HCT116 (cell line): Measurements from ENCODE around the gene RHEX. TPM values are rescaled to one million over a fixed set of nuclear protein-coding genes. Genes with fewer than 3 reads are reported as not detected.

ENCODE experiments used
- ATAC-seq: fragments of 200-7000 bp; cut with Tn5 transposase; 2 replicates; pipeline ENCODE4 v1.9.1; 2020; ENCODE audit warnings: mild to moderate bottlenecking, moderate library complexity
- BruUV-seq: library from RNA; stranded (reverse); fragments of 400-500 nt; replicated peaks from 2 replicates; lab custom pipeline; 2021; lab: Mats Ljungman, UMichigan
- CTCF ChIA-PET: fragments of 300-600 bp; sonication (Branson Sonifier 250); formaldehyde crosslinking; loops from one replicate; lab custom pipeline; 2021; ENCODE audit warnings: antibody characterized with exemption; lab: Charles Lee
- POLR2A ChIA-PET: fragments of 300-600, 350-600 bp; sonication (Branson Sonifier 250); formaldehyde crosslinking; loops from one replicate; lab custom pipeline; 2021; ENCODE audit warnings: antibody characterized with exemption; lab: Charles Lee
- RAD21 ChIA-PET, 2 experiments: fragments of 300-600 bp; sonication (Branson Sonifier 250); formaldehyde crosslinking; loops; one replicate each; lab custom pipeline; 2023; ENCODE audit warnings: low total read pairs in 2 of 2; ENCODE audit not compliant: uncharacterized antibody in 2 of 2, unreplicated experiment in 2 of 2, low non-redundant PET in 1 of 2; lab: Charles Lee
- DNase-seq: peaks from one replicate; pipeline ENCODE4 v3.0.0-alpha.2; 2010; ENCODE audit warnings: low read depth, low spot score
- H2AFZ ChIP-seq: fragments of 200-600 bp; shearing (Covaris generic), sonication (generic); 2 replicates; pipeline ENCODE4 v1.6.1; 2017; ENCODE audit warnings: low read depth, mixed run types, mixed read lengths, antibody characterized with exemption, low read length; ENCODE audit not compliant: poor library complexity, severe bottlenecking
- H3K27ac ChIP-seq: 2 replicates; pipeline ENCODE4 v1.5.1; 2012; ENCODE audit warnings: low read depth, low read length
- H3K27me3 ChIP-seq: fragments of 200-600 bp; sonication (generic); 2 replicates; pipeline ENCODE4 v1.6.1; 2016; ENCODE audit warnings: mixed run types, low read length, mixed read lengths; ENCODE audit not compliant: insufficient read depth
- H3K36me3 ChIP-seq, 2 experiments: fragments of 200-500 bp in 1 of 2; fragments of 200-600 bp in 1 of 2; sonication (Bioruptor generic) in 1 of 2; sonication (generic) in 1 of 2; 2 replicates each; pipeline versions ENCODE4 v1.5.1 to v1.6.1; 2014 to 2016; ENCODE audit warnings: low read length in 2 of 2, inconsistent platforms in 1 of 2, mixed read lengths in 1 of 2, mixed run types in 1 of 2; ENCODE audit not compliant: insufficient read depth in 2 of 2, control insufficient read depth in 1 of 2
- H3K4me1 ChIP-seq, 2 experiments: fragments of 200-600 bp in 1 of 2; sonication (generic) in 1 of 2; 2 replicates each; pipeline versions ENCODE4 v1.5.1 to v1.6.1; 2012 to 2017; ENCODE audit warnings: low read length in 2 of 2, inconsistent platforms in 1 of 2, mild to moderate bottlenecking in 1 of 2, mixed read lengths in 1 of 2, mixed run types in 1 of 2, moderate library complexity in 1 of 2; ENCODE audit not compliant: insufficient read depth in 2 of 2, control insufficient read depth in 1 of 2
- H3K4me2 ChIP-seq: fragments of 200-600 bp; sonication (generic); 2 replicates; pipeline ENCODE4 v1.6.1; 2017; ENCODE audit warnings: mixed run types, low read length, mixed read lengths
- H3K4me3 ChIP-seq, 2 experiments: fragments of 200-600 bp in 1 of 2; sonication (generic) in 1 of 2; replicated peaks in 1 of 2; 2 replicates each; pipeline ENCODE4 v1.5.1; 2011 to 2016; ENCODE audit warnings: low read length in 2 of 2, control low read depth in 1 of 2, low read depth in 1 of 2, mild to moderate bottlenecking in 1 of 2, mixed read lengths in 1 of 2, mixed run types in 1 of 2
- H3K79me2 ChIP-seq: fragments of 200-600 bp; sonication (generic); 2 replicates; pipeline ENCODE4 v1.6.1; 2017; ENCODE audit warnings: mild to moderate bottlenecking, mixed run types, low read length, moderate library complexity, mixed read lengths; ENCODE audit not compliant: insufficient read depth
- H3K9ac ChIP-seq: fragments of 200-600 bp; sonication (generic); 2 replicates; pipeline ENCODE4 v1.6.1; 2016; ENCODE audit warnings: low read length, mixed read lengths
- H3K9me2 ChIP-seq: fragments of 200-600 bp; sonication (generic), shearing (Covaris generic); 2 replicates; pipeline ENCODE4 v1.6.1; 2017; ENCODE audit warnings: mixed run types, mild to moderate bottlenecking, moderate library complexity; ENCODE audit not compliant: insufficient read depth
- H3K9me3 ChIP-seq, 2 experiments: fragments of 200-500 bp in 1 of 2; fragments of 200-600 bp in 1 of 2; sonication (Bioruptor generic) in 1 of 2; sonication (generic) in 1 of 2; 2 replicates each; pipeline ENCODE4 v1.6.1; 2014 to 2017; ENCODE audit warnings: low read length in 2 of 2, mixed read lengths in 2 of 2, inconsistent platforms in 1 of 2, low read depth in 1 of 2, mild to moderate bottlenecking in 1 of 2, mixed run types in 1 of 2, moderate library complexity in 1 of 2; ENCODE audit not compliant: control insufficient read depth in 1 of 2, insufficient read depth in 1 of 2
- H4K20me1 ChIP-seq: fragments of 200-600 bp; sonication (generic), shearing (Covaris generic); 2 replicates; pipeline ENCODE4 v1.6.1; 2017; ENCODE audit warnings: mixed run types, mild to moderate bottlenecking, moderate library complexity; ENCODE audit not compliant: insufficient read depth
- CEBPB ChIP-seq: IDR thresholded peaks from 2 replicates; pipeline ENCODE4 v1.6.1; 2012; ENCODE audit warnings: low read depth
- CTCF ChIP-seq, 3 experiments: fragments of 200-600 bp in 1 of 3; sonication (generic) in 1 of 3; IDR thresholded peaks in 2 of 3; conservative IDR thresholded peaks in 1 of 3; 2 replicates each; pipeline ENCODE4 v1.5.1; 2012 to 2017; ENCODE audit warnings: low read depth in 2 of 3, low read length in 2 of 3, antibody characterized with exemption in 1 of 3, borderline replicate concordance in 1 of 3, control low read depth in 1 of 3, mild to moderate bottlenecking in 1 of 3, mixed read lengths in 1 of 3, mixed run types in 1 of 3, moderate library complexity in 1 of 3; ENCODE audit not compliant: insufficient read depth in 1 of 3
- EGR1 ChIP-seq: IDR thresholded peaks from 2 replicates; pipeline ENCODE4 v1.6.1; 2012; ENCODE audit warnings: low read depth
- EZH2 ChIP-seq: fragments of 200-600 bp; sonication (generic); IDR thresholded peaks from 2 replicates; pipeline ENCODE4 v1.6.1; 2017; ENCODE audit warnings: antibody characterized with exemption, mixed run types
- MAX ChIP-seq: IDR thresholded peaks from 2 replicates; pipeline ENCODE4 v1.6.1; 2012
- intact Hi-C: fragments of 100-400 bp; cut with micrococcal nuclease; formaldehyde crosslinking; loops from 2 replicates; pipeline ENCODE4 v1.10.0; 2022
- total RNA-seq: library from RNA; stranded (reverse); gene quantifications from one replicate; pipeline ENCODE4 v1.2.1, GENCODE V29; 2021; ENCODE audit not compliant: unreplicated experiment

Gene RHEX
- total RNA-seq, 1 experiment from 2014 or later = not detected

GRCh38 chr1:206094024-206094423 is 41.1 kb downstream of the RHEX start:
- no peaks in the 10 kb centered on the region for H3K27me3 ChIP-seq

More at GRCh38 chr1:206094024-206094423, 41.1 kb downstream of the RHEX start:
- Histone ChIP-seq H3K36me3 (no peaks in the 10 kb centered on the region), H4K20me1 (no peaks in the 10 kb centered on the region), H3K4me3 (no peak overlapping the region), H3K4me1 (no peaks in the 10 kb centered on the region), H3K9me3 (no peaks in the 10 kb centered on the region), H3K79me2 (no peaks in the 10 kb centered on the region), H3K4me2 (no peak overlapping the region), H3K27ac (no peak overlapping the region), H2AFZ (no peak overlapping the region), H3K9me2 (no peaks in the 10 kb centered on the region), H3K9ac (no peak overlapping the region)
- CTCF ChIA-PET = interaction anchor here (1.2 kb wide), 1 partner anchor 12 kb away, joined by 7 read pairs; no protein-coding TSS in a partner anchor
- POLR2A ChIA-PET = no interaction called here
- RAD21 ChIA-PET = no interaction called here
- TF ChIP-seq CEBPB = no peak
- no peak for TF ChIP-seq EZH2
- no peak for TF ChIP-seq CTCF (IDR thresholded peaks at IDR 0.05 in 2 of 3, conservative IDR thresholded peaks at IDR 0.05 in 1 of 3; ENCODE audit: borderline replicate concordance in 1 of 3, insufficient read depth in 1 of 3, low read depth in 2 of 3, low read length in 2 of 3)
- no peak for TF ChIP-seq MAX
- TF ChIP-seq EGR1 = no peak
- DNase-seq (no peak), ATAC-seq (no peak)
- BruUV-seq = no TSS peak
- intact Hi-C loops = loop anchor here (5.0 kb wide), 1 partner anchor 57 kb away; no protein-coding TSS in a partner anchor
